Activated T-cell treated with anti-CD3 and anti-CD28 coated beads, Interleukin-2, amount 50 U/mL, for 48 hours (primary cell): ENCODE measurements around the gene ANKRD33B.
A peak's percentile ranks its signal among the peaks of the same experiment; 100 is the strongest.
"Not testable (repeated sequence)": the region's sequence is repeated elsewhere in the genome, so short reads cannot be mapped to it uniquely, and the experiment has no call there.

Experiments used
- DNase-seq, 2 experiments: peaks; one replicate each; pipeline ENCODE4 v3.0.0-alpha.2; 2020

ANKRD33B gene

DNA sequence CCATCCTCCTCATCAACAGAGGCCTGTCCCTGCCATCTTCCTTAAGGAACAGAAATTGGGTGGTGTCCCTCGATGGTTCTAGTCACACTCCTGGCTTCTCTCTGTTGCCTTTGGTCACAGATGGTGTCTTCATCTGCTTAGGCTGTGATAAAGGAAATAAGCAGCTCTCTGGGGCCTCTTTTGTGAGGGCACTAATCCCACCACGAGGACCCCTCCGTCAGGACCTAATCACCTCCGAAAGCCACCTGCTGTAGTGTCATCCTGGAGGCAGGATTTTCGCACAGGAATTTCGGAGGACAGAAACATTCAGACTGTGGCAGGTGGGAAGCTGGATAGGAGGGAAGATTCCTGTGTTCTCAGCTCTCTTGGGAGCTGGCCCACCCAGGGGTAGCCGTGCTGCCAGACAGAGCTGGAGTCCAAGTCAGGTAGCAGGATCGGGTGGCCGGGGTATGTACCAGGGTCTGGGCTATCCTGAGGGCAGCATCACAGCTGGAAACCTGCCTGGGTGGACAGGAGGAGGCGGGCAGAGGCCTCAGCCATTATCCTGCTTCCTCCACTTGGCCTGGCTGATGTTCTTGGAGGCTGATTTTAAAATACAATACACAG lies 59.5 kb downstream of the ANKRD33B start:
- DNase-seq, result no peak

GRCh38 chr5:10624206-10624605 lies 60.3 kb downstream of the ANKRD33B start:
- DNase-seq, result no peak

DNA sequence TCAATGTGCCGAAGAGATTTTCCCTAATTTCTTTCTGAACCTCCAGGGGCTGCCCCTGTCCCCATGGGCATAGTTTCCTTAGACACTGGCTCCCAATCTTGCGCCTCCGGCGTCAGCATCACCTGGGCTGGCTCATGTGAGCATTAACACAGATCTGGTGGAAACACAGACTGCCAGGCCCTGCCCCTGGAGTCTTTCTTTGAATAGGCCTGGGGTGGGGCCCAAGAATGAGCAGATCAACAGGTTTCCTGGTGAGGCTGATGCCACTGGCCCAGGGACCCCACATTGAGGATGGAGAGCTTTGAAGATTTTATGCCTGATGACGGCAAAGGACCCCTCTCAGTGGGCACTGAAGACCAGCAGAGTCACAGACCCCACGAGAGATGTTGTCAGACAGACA lies 60.8 kb downstream of the ANKRD33B start:
- no peak for DNase-seq

- DNase-seq, result no peak
These were observed 62.0 kb downstream of the ANKRD33B start for GRCh38 chr5:10625700-10626472.

- no peak for DNase-seq
These were observed 62.7 kb downstream of the ANKRD33B start for GRCh38 chr5:10626473-10627013.

DNA sequence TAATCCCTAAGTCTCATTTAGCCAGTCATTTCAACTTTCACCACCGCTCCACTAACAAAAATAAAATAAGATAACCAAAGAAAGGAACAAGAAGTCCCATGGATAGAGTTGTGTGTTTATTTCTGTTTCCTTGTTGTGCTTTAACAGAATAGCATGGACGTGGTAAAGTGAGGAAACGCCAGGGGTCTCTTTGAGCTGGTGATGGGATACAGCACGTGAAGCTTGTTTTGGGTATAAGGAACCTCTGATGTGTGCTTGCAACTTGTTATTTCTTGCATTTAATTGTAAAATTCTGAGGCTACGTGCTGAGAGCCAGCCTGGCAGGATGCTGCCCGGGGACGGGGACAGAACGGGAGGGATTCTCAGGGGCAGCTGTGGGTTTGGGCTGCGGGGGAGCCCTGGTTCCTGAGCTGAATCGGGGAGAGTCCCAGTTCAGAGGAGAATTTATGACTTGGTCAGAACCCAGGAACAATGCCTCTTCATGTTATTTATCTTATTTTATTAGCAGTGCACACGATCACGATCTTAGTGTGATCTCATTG lies 63.4 kb downstream of the ANKRD33B start:
- DNase-seq, result peak in 1 of 2 experiments; percentile 37

DNA sequence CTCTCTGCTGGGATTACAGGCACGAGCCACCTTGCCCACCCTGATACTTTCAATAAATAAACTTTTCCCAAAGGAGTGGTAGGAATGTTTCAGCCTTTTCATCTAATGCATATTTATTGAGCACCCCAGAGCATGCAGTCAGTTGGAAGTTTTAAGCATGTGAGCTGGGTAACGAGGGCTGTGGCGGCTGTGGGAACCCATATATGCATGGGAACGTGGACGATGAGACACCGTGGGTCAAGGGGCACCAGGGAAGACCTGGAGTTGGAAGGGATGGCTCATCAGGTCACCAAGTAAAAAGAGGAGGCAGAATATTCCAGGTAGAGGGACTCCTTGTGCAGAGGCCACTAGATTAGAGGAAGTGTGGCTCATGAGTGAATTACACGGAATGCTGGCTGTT lies 64.7 kb downstream of the ANKRD33B start:
- no peak for DNase-seq

- DNase-seq, result no peak
These were observed 65.8 kb downstream of the ANKRD33B start for GRCh38 chr5:10629682-10630081.

DNA sequence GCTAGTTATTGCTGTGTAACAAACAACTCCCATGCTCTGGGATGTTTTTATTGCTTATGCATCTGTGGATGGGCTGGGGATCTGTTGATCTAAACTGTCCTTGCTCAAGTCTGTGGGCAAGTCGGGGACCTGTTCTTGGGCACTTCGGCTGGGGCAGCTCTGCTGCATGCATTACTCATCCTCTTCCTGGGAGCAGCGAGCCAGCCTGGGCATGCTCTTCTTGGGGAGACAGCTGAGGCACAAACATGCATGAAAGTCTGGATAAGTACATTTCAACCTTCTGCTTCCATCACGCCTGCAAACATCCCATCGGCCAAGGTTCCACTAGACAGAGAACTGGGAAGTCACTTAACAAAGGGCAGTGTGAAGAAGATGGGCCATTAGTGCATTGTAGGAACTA lies 66.3 kb downstream of the ANKRD33B start:
- no peak for DNase-seq

DNA sequence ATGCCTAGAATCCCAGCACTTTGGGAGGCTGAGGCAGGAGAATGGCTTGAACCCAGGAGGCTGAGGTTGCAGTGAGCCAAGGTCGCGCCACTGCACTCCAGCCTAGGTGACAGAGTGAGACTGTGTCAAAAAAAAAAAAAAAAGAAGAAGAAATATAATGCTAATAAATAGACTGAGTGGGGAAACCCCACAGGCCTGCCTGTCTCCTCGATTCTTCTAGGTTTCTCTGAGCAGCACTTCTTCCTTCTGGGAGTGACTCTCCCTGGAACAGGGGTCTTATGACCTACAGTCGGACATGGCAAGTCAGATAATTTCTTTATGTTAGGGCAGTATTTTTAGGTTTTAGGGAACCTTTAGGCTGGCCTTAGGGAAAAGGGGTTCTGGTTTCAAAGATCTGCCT lies 66.9 kb downstream of the ANKRD33B start:
- DNase-seq, result not testable (repeated sequence)

DNA sequence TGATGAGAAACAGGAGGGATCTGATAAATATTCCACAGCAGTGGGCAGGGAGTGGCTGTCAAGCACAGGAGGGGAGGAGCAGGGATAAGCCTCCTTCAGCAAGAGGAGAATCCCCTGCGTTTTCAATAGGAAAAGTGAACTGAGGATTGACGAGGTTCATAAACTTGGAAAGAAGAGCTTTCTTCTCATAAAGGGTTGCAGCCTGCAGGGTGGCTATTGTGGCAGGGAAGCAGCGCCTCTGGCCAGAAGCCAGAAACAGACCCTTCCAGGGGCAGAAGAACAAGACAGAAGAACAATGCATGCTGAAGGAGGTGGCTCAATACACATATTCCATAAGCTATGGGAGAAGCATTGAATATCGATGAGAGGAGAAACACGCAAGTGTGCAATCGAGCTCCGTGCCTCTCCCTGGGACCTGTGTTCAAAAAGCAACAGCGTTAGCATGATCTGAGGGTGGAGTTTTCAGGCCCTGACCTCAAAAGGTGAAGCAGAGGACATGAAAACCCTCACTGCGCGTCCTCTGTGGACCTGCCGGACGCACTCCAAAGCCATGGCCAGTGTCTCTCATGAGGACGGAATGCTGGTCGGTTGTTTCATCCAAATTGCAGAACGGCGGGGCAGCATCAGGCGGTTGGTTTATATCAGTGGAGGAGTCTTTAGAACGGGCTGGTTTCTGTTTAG lies 67.6 kb downstream of the ANKRD33B start:
- DNase-seq, result no peak

GRCh38 chr5:10632110-10632761 lies 68.4 kb downstream of the ANKRD33B start:
- peak; percentile 74 to 75 for DNase-seq

GRCh38 chr5:10633271-10634049 lies 69.6 kb downstream of the ANKRD33B start:
- DNase-seq, result peak in 1 of 2 experiments; percentile 26

DNA sequence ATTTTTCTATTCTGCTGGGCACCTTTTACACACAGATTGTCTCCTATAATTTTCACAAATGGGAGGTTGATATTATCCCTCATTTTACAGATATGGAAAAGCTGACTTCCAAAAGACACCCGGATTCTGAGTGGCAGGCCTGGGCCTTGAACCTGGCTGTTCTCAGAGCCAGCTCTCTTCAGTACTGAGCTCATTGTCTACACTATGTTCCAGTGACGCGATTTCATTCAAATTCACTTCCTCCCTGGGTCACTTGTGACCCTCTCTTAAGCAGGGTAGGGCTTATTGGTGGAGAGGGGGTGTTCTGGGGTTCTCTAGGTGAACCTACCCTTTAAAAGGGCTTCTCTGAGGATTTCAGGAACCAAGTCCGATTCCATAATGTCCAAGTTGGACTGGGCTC lies 70.2 kb downstream of the ANKRD33B start:
- no peak for DNase-seq

- DNase-seq, result no peak
These were observed 70.7 kb downstream of the ANKRD33B start for GRCh38 chr5:10634562-10634961.

DNA sequence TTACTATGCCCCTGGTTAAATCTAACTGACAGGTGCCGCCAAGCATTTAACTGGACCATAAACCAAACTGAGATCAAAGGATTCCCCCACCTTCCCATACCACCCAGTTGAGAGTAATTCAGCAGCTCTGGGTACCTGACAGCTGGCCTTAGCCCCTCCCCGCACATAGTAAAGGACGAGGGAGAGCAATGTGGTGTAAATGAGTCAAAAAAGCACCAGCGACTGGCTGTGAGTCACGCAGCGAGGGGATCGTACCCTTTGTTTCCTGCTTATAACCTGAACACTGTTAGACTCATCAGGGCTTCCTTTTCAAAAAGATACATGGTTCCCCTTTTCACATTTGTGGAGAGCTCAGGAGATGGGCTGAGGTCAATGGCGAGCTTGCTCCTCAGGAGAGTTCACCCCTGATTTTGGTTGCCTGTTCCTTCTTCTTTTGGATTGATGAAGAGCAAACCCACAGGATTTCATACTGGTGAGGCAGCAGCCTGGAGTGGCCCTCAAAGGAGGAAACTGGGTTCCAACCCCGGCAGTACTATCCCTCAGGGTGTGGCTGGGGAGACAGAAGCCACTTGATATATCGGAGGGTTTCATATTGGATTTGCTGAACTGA lies 71.5 kb downstream of the ANKRD33B start:
- DNase-seq, result peak; percentile 84 to 87

DNA sequence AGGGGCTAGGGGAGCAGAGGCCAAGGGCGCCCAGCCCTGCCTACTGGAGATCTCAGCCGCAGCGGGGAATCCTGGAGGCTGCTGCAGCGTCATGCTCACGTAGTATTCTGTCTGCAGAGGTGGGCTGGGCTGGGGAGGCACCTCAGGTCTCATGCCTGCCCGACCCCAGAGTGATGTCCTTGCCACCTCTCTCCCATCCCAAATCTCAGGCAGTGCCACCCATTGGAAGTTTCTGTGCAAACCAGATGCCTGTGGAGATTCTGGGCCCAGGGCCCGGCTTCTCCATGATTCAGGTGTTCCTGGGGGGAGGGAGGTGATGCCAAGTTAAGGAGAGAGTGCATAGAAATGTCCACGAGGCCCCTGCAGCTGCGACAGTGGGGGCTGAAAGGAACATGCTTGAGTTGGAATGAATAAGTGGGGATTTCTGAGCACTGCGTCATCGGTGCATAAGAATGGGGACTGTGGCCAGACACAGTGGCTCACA lies 72.0 kb downstream of the ANKRD33B start:
- peak in 1 of 2 experiments; percentile 41 for DNase-seq

DNA sequence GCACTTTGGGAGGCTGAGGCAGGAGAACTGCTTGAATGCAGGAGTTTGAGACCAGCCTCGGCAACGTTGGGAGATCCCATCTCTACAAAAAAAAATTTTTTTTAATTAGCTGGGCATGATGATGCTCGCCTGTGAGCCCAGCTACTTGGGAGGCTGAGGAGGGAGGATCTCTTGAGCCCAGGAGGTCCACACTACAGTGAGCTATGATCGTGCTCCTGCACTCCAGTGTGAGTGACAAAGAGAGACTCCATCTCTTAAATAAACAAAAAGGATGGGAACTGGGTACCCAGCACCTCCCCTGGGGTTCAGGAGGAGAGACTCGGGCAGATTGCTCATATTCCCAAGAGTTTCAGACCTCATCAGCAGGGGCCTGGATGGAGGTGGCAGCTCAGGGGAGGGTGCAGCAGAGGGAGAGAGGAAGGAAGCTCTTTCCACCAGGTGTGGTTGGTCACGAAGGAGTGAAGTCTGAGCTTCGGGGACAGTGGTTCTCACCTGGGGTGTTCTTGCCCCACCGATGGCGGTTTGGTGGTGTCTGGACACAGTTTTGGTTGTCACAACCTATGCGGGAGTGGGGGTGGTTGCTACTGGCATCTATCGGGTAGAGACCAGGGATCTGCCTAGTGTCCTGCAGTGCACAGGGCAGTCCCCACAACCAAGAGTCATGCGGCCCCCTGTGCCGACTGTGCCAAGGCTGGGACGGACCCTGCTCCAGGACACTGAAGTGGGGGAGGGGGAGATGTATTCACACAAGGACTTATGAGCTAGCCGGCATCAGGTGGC lies 72.7 kb downstream of the ANKRD33B start:
- DNase-seq, result no peak

DNA sequence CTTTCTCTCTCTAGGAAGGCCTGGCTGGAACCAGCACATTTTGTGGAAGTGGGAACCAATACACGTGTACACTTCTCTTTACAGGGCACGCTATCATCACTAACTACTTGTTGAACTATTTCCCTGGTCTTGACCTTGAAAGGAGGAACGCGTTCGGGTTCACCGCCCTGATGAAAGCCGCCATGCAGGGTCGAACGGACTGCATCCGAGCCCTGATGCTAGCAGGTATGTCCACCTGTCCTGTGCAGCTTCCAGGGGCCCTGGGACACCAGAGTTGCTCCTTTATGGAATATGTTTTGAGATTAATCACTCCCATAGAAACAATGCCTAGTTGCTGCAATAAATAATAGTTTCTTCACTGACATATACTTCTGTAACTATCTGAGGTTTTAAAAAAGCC lies 74.1 kb downstream of the ANKRD33B start:
- DNase-seq, result no peak

- not testable (repeated sequence) for DNase-seq
These were observed 74.9 kb downstream of the ANKRD33B start for GRCh38 chr5:10638723-10639122.
